NCI-H345 treated with DMSO at 0.1 percent for 48 hours (cell line): ENCODE results near the gene ATP5PD.
A peak's percentile ranks its signal among the peaks of the same experiment; 100 is the strongest.
"Not testable (repeated sequence)": the region's sequence is repeated elsewhere in the genome, so short reads cannot be mapped to it uniquely, and the experiment has no call there.

Source experiments
- DNase-seq: peaks from one replicate; lab custom pipeline; 2025; ENCODE audit not compliant: unreplicated experiment; lab: John Stamatoyannopoulos, UW

The ATP5PD gene

DNA sequence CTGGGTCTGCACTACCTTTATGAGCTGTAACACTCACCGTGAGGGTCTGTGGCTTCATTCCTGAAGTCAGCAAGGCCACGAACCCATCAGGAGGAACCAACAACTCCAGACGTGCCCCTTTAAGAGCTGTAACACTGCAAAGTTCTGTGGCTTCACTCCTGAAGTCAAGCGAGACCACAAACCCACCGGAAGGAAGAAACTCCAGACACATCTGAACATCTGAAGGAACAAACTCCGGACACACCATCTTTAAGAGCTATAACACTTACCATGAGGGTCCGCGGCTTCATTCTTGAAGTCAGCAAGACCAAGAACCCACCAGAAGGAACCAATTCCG is 21.4 kb downstream of the ATP5PD start:
- DNase-seq = not testable (repeated sequence)

GRCh38 chr17:75024686-75025397 is 21.9 kb downstream of the ATP5PD start:
- no peak for DNase-seq

DNA sequence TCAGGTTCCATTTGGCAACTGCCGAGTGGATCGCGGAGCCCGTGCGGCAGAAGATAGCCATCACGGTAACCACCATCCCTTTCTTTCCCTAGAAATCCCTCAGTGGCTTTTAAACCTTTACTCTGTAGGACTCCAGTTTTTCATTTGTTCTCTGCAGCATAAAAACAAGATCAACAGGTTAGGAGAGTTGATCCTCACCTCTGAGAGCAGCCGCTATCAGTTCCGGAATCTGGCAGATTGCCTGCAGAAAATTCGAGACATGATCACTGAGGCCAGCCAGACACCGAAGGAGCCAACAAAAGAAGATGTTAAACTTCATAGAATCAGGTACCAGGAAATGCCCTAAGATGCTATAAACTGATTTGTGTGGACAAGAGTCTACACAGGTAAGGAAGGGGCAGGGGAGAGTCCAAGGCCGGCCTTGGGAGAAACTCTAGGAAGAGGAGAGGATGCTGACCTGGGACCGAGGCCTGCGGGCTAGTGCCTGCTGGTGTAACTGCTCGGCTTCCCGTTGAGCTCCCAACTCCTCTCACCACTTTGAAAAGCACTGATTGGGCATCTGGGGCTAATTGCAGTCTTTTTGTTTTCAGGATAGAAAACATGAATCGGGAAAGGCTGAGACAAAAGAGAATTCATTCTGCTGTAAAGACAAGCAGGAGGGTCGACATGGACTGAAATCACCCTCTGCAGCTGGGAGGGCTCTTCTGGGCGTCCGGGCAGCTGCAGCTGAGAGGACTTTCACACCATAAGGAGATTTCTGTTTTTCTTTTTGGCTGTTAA is 26.2 kb downstream of the ATP5PD start:
- DNase-seq = no peak

- no peak for DNase-seq
These were observed 27.1 kb downstream of the ATP5PD start for GRCh38 chr17:75019710-75020109.

- DNase-seq = no peak
These were observed 27.6 kb downstream of the ATP5PD start for GRCh38 chr17:75019146-75019545.

- DNase-seq = no peak
These were observed 33.6 kb downstream of the ATP5PD start for GRCh38 chr17:75013092-75013559.

DNA sequence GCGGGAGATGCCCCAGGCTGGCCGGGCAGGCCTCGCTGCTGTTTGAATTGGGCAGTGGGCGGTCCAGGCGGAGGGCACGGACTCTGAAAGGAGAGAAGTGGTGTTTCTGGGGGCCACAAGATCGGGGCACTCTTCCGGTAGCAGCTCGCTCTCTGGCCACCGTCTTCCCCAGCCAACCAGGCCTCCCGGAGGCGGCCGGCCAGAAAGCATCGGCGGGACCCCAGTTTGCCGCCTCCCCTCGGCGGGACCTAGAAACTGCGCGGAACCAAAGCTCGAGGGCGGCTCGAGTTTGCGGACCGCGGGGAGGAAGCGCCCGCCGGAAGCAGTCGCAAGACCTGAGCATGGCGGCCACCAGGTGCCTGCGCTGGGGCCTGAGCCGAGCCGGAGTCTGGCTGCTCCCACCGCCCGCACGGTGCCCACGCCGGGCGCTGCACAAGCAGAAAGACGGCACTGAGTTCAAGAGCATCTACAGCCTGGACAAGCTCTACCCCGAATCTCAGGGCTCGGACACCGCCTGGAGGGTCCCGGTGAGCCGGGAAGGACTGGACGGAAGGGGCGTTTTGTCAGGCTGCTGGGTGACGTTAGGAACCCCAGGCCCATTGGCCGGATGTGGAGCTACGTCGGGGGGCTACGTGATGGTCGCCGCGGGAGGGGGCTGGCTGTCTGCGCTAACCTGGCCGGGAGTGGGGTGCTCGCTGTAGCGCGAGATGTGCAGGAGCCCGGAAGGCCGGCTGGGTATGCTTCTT is 34.2 kb downstream of the ATP5PD start, which contains the start of gene MRPL58:
MRPL58 (plus strand) TSS at position 325 of the 746 bp plus-strand sequence; CDS start at position 342, 17 bp downstream.
- peak; percentile 84 for DNase-seq

DNA sequence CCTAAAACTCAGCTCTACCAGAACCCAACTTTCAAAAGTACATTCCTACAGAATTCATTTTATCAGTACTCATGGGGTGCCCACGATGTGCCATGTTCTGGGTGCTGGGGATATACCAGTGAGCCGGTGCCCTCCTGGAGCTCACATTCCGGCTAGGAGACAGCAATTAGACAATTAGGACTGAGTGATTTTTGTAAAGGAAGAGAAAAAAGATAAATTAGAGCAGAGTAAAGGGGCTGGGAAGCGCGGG is 34.7 kb downstream of the ATP5PD start:
- DNase-seq = no peak

DNA sequence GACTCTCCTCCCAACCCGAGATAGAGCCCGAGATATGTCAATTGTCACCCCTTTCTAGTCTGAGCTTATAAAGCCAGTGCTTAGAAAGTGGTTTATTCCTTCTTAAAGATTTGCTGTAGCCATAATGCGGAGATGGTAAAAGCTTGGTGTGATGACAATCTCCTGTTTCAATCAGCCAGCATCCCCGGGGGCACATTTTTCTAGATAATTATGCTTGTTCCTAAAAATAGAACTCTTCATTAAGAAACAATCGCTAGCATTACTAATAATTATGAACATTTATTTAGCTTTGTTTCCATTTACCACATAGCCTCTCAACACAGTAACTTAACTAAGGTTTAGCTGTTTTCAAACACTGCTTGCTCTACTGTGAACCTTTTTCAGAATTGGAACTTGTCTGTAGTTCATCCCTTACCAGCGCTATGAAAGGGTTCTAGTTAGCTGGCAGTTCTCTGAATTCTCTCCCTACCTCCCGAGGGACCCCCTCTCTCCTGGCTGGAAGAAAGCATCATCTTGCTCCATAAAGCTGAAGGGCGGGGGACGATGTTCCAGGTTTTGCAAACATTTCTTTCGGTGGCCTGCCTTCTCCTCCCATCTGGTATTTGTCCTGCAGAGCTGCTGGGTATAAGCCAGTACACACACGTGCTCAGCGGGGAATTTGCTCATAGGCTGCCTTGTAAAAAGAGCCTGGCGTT is 35.2 kb downstream of the ATP5PD start:
- no peak for DNase-seq

DNA sequence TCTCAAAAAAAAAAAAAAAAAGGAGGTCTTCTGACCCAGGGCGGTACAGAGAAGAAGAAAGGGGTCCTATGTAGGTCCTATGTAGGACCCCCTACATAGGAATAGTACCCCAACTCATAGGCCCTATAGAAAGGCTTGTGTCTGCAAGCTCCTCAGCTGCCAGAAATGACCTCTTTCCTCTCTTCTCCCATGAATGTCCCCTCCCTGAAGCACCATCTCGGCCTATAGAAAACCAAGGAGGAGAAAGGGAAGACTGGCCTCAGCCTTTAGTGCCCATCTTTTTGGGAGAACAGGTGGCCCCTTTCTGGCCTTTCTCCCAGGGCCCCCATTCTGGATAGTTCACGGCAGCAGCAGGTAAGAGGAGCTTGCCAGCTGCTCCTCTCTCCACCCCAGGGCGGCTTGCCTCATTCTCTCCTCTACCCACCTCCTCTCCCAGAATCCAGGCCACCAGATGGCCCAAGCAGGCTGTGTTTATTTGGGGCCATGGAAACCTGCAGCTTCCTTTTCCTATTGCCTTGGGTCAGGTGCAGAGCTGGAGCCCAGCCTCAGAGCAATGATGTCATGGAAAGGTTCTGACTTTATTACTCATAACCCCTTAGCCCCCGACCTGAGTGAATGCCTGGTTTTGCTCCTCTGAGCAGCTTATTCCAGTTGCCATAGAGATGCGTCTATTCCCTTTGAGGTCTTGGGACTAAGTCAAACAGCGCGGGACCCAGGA is 35.9 kb downstream of the ATP5PD start:
- DNase-seq = no peak

DNA sequence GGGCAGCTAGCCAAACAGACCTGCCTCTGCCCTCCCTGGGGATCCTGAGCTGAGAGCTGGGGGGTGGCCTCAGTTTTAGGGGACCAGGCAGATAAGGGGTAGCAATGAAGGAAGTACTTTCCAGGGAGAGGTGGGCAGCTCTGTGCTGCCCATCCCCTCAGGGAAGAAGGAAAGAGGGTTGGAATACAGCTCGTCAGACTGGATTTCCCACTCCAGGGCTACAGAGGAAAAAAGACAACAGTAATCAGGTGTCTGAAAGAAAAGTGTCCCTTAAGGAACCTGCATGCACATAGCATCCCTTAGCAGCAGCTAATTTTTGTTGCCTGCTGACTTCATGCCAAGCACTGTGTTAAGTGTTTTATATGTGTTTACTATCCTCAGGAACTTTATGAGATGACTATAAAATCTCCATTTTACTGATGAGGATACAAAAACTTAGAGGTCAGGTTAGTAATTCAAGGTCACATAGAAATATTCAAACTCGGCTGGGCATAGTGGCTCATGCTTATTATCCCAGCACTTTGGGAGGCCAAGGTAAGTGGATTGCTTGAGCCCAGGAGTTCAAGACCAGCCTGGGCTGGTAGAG is 37.5 kb downstream of the ATP5PD start:
- no peak for DNase-seq

- DNase-seq = peak; percentile 6
These were observed 38.4 kb downstream of the ATP5PD start for GRCh38 chr17:75008373-75008772.

- DNase-seq = no peak
These were observed 40.1 kb downstream of the ATP5PD start for GRCh38 chr17:75006653-75007052.

DNA sequence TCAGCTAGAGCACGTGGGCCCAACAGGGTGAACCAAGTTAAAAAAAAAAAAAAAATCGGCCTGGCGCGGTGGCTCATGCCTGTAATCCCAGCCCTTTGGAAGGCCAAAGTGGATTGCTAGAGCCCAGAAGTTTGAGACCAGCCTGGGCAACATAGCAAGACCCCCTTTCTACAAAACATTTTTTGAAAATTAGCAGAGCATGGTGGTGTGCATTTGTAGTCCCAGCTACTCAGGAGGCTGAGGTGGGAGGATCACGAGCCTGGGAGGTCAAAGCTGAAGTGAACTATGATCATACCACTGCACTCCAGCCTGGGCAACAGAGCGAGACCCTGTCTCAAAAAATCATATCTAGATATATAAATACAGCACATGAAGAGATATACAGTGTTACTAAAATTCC is 40.7 kb downstream of the ATP5PD start:
- DNase-seq = not testable (repeated sequence)

GRCh38 chr17:75005291-75005690 is 41.5 kb downstream of the ATP5PD start:
- DNase-seq = no peak

- DNase-seq = no peak
These were observed 42.4 kb downstream of the ATP5PD start for GRCh38 chr17:75004371-75004770.

DNA sequence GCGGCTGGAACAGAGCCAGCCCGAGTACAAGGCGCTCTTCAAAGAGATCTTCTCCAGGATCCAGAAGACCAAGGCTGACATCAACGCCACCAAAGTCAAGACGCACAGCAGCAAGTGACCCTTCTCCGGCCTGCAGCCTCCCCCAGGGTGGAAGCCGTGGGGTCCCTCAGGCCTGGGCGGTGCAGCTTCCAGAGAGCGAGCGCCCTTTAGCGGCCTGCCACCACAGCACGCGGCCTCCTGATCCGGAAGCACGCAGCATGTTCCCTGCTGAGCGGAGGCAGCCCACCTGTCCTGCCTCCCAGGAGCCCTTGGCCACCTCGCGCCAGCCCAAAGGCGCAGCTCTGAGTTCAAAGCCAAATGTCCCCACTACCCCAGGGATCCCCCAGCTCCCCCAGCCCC is 42.8 kb downstream of the ATP5PD start:
- DNase-seq = no peak

DNA sequence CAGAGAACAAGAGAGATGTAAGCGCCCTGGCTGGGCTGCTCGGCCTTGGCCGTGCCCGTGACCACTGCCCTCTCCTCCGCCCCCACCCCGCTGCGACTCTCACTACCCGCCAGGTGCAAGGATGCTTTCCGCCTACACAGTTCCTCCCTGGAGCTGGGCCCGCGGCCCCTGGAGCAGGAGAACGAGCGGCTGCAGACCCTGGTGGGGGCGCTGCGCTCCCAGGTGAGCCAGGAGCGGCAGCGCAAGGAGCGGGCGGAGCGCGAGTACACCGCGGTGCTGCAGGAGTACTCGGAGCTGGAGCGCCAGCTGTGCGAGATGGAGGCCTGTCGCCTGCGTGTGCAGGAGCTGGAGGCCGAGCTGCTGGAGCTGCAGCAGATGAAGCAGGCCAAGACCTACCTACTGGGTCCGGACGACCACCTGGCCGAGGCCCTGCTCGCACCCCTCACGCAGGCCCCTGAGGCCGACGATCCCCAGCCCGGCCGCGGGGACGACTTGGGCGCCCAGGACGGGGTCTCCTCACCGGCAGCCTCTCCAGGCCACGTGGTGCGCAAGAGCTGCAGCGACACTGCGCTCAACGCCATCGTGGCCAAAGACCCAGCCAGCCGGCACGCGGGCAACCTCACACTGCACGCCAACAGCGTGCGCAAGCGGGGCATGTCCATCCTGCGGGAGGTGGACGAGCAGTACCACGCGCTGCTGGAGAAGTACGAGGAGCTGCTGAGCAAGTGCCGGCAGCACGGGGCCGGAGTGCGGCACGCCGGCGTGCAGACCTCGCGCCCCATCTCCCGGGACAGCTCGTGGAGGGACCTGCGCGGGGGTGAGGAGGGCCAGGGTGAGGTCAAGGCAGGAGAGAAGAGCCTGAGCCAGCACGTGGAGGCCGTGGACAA is 43.5 kb downstream of the ATP5PD start:
- DNase-seq = no peak
